Parathyroid adenoma (tissue), 2 donors: ENCODE results near the gene SHLD3.
"Not testable (repeated sequence)": the region's sequence is repeated elsewhere in the genome, so short reads cannot be mapped to it uniquely, and the experiment has no call there.

ENCODE experiments used
- H2AFZ ChIP-seq: fragments of 300-600 bp; sonication (generic); one replicate; pipeline ENCODE4 v1.7.0; 2017; ENCODE audit warnings: antibody characterized with exemption, mild to moderate bottlenecking
- H3K27ac ChIP-seq: fragments of 300-600 bp; sonication (generic); one replicate; pipeline ENCODE4 v1.7.0; 2017
- H3K27me3 ChIP-seq: fragments of 300-600 bp; sonication (generic); one replicate; pipeline ENCODE4 v1.7.0; 2017; ENCODE audit warnings: low read length; ENCODE audit not compliant: control insufficient read depth, insufficient read depth
- H3K36me3 ChIP-seq: fragments of 300-600 bp; sonication (generic); one replicate; pipeline ENCODE4 v1.7.0; 2017; ENCODE audit warnings: low read length; ENCODE audit not compliant: control insufficient read depth, insufficient read depth
- H3K4me1 ChIP-seq: fragments of 300-600 bp; sonication (generic); one replicate; pipeline ENCODE4 v1.7.0; 2017; ENCODE audit warnings: control low read depth
- H3K4me2 ChIP-seq: fragments of 300-600 bp; sonication (generic); one replicate; pipeline ENCODE4 v1.7.0; 2017; ENCODE audit warnings: low read length
- H3K4me3 ChIP-seq: fragments of 300-600 bp; sonication (generic); one replicate; pipeline ENCODE4 v1.7.0; 2017; ENCODE audit warnings: low read depth, low read length
- H3K79me2 ChIP-seq: fragments of 300-600 bp; sonication (generic); one replicate; pipeline ENCODE4 v1.7.0; 2017; ENCODE audit warnings: control low read depth
- H3K9ac ChIP-seq: fragments of 300-600 bp; sonication (generic); one replicate; pipeline ENCODE4 v1.7.0; 2017; ENCODE audit warnings: mild to moderate bottlenecking
- H3K9me3 ChIP-seq: fragments of 300-600 bp; sonication (generic); one replicate; pipeline ENCODE4 v1.7.0; 2017; ENCODE audit warnings: low read length; ENCODE audit not compliant: control insufficient read depth
- CTCF ChIP-seq: fragments of 300-600 bp; sonication (generic); IDR thresholded peaks from one replicate; pipeline ENCODE4 v1.7.0; 2017; ENCODE audit warnings: antibody characterized with exemption, mild to moderate bottlenecking
- donor health status: primary hyperparathyroidism.

The SHLD3 gene

GRCh38 chr5:65624571-65625555, at the start of gene SHLD3, which contains the start of gene TRAPPC13:
Gene SHLD3, plus strand, starts transcription at chr5:65625027. Its CDS starts 4,561 bp downstream, at chr5:65629588.
Gene TRAPPC13, plus strand, starts transcription at chr5:65625027. Its CDS starts 34 bp downstream, at chr5:65625061.
- no peaks in the 10 kb centered on the region for H3K27me3 ChIP-seq
- no peaks in the 10 kb centered on the region for H3K9me3 ChIP-seq
- H3K4me1 ChIP-seq = peaks cover 12% of the 10 kb centered on the region
- peak within 1 kb of the TSS; percentile 88 for H3K4me3 ChIP-seq
- H3K4me2 ChIP-seq = peak within 1 kb of the TSS; percentile 56
- H3K79me2 ChIP-seq = peaks cover 35% of the 10 kb centered on the region
- TF ChIP-seq CTCF = no peak
- H3K27ac ChIP-seq = peak within 1 kb of the TSS; percentile 94
- no peaks in the 10 kb centered on the region for H3K36me3 ChIP-seq
- peak within 1 kb of the TSS; percentile 78 for H3K9ac ChIP-seq
- H2AFZ ChIP-seq = peak within 1 kb of the TSS; percentile 96

- Histone ChIP-seq H3K4me1 (no peaks in the 10 kb centered on the region), H3K4me2 (no peak overlapping the region), H3K9me3 (no peaks in the 10 kb centered on the region), H3K4me3 (no peak overlapping the region), H3K9ac (no peak overlapping the region), H3K27me3 (no peaks in the 10 kb centered on the region), H3K27ac (no peak overlapping the region), H3K79me2 (peaks cover 5% of the 10 kb centered on the region), H3K36me3 (no peaks in the 10 kb centered on the region), H2AFZ (no peak overlapping the region)
- no peak for TF ChIP-seq CTCF
Observed at GRCh38 chr5:65577141-65577540, 47.7 kb upstream of the SHLD3 start.

- no peaks in the 10 kb centered on the region for H3K9me3 ChIP-seq
- H3K27ac ChIP-seq = no peak overlapping the region
- H2AFZ ChIP-seq = no peak overlapping the region
- no peak overlapping the region for H3K9ac ChIP-seq
- no peak overlapping the region for H3K4me2 ChIP-seq
- H3K4me3 ChIP-seq = no peak overlapping the region
- no peaks in the 10 kb centered on the region for H3K27me3 ChIP-seq
- H3K4me1 ChIP-seq = no peaks in the 10 kb centered on the region
- TF ChIP-seq CTCF = no peak
- H3K36me3 ChIP-seq = no peaks in the 10 kb centered on the region
- no peaks in the 10 kb centered on the region for H3K79me2 ChIP-seq
Observed at GRCh38 chr5:65588694-65589093, 36.1 kb upstream of the SHLD3 start.

- H3K9me3 ChIP-seq, H3K4me1 ChIP-seq, H3K36me3 ChIP-seq: not testable (repeated sequence)
Observed at GRCh38 chr5:65601761-65602160, 23.1 kb upstream of the SHLD3 start.

GRCh38 chr5:65611524-65611923, 13.3 kb upstream of the SHLD3 start:
- no peaks in the 10 kb centered on the region for H3K4me1 ChIP-seq
- H3K4me2 ChIP-seq = peak overlapping the region; percentile 21
- no peaks in the 10 kb centered on the region for H3K36me3 ChIP-seq
- no peak overlapping the region for H2AFZ ChIP-seq
- no peak for TF ChIP-seq CTCF
- H3K4me3 ChIP-seq = no peak overlapping the region
- no peaks in the 10 kb centered on the region for H3K27me3 ChIP-seq
- no peaks in the 10 kb centered on the region for H3K9me3 ChIP-seq
- peaks cover 14% of the 10 kb centered on the region for H3K79me2 ChIP-seq
- H3K27ac ChIP-seq = no peak overlapping the region
- no peak overlapping the region for H3K9ac ChIP-seq

More at GRCh38 chr5:65601761-65602160, 23.1 kb upstream of the SHLD3 start:
- not testable (repeated sequence) for H3K9ac ChIP-seq, H3K4me3 ChIP-seq, H2AFZ ChIP-seq, H3K4me2 ChIP-seq, H3K27ac ChIP-seq, H3K27me3 ChIP-seq
- H3K79me2 ChIP-seq = peaks cover 17% of the 10 kb centered on the region
